ENCODE measurements around the gene COL7A1.

The COL7A1 gene

GRCh38 chr3:48621461-48621869 lies 26.3 kb upstream of the COL7A1 start, which contains the start of gene TMEM89:
TSS of gene TMEM89 (minus strand) at chr3:48621769. CDS start at chr3:48621756, 13 bp downstream.
- Histone ChIP-seq H3K4me3 (no peak within 1 kb of the TSS), H3K27me3 (no peaks in the 10 kb centered on the region), H3K27ac (no peak within 1 kb of the TSS), H3K9me3 (peaks cover 24% of the 10 kb centered on the region), H3K4me1 (no peaks in the 10 kb centered on the region), H3K9ac (no peak within 1 kb of the TSS), H4K20me1 (no peaks in the 10 kb centered on the region), H3K4me2 (no peak within 1 kb of the TSS), H3K36me3 (peaks cover 69% of the 10 kb centered on the region)
- no peak for TF ChIP-seq Cebpa-rat (IDR thresholded peaks at IDR 0.05)

GRCh38 chr3:48619541-48620524 lies 24.7 kb upstream of the COL7A1 start:
- Histone ChIP-seq H4K20me1 (no peaks in the 10 kb centered on the region), H3K4me2 (no peak overlapping the region), H3K4me3 (no peak overlapping the region), H3K27ac (no peak overlapping the region), H3K27me3 (no peaks in the 10 kb centered on the region), H3K9me3 (peaks cover 33% of the 10 kb centered on the region), H3K4me1 (no peaks in the 10 kb centered on the region), H3K9ac (no peak overlapping the region), H3K36me3 (peaks cover 53% of the 10 kb centered on the region)
- TF ChIP-seq Cebpa-rat (IDR thresholded peaks at IDR 0.05): no peak

GRCh38 chr3:48617559-48617958 lies 22.4 kb upstream of the COL7A1 start:
- TF ChIP-seq Cebpa-rat (IDR thresholded peaks at IDR 0.05): no peak
- H3K36me3 ChIP-seq: peaks cover 38% of the 10 kb centered on the region

GRCh38 chr3:48614044-48614443 lies 18.9 kb upstream of the COL7A1 start:
- peaks cover 33% of the 10 kb centered on the region for H3K9me3 ChIP-seq
- no peak overlapping the region for H3K4me3 ChIP-seq
- no peak overlapping the region for H3K9ac ChIP-seq
- H3K27me3 ChIP-seq: no peaks in the 10 kb centered on the region
- TF ChIP-seq Cebpa-rat (IDR thresholded peaks at IDR 0.05): no peak
- H3K36me3 ChIP-seq: peaks cover 16% of the 10 kb centered on the region
- no peaks in the 10 kb centered on the region for H4K20me1 ChIP-seq
- no peak overlapping the region for H3K4me2 ChIP-seq
- peaks cover 13% of the 10 kb centered on the region for H3K4me1 ChIP-seq
- H3K27ac ChIP-seq: no peak overlapping the region

More at GRCh38 chr3:48617559-48617958, 22.4 kb upstream of the COL7A1 start:
- H3K4me2 ChIP-seq: no peak overlapping the region
- no peak overlapping the region for H3K27ac ChIP-seq
- H3K4me1 ChIP-seq: no peaks in the 10 kb centered on the region
- H3K27me3 ChIP-seq: no peaks in the 10 kb centered on the region
- no peaks in the 10 kb centered on the region for H4K20me1 ChIP-seq
- H3K9me3 ChIP-seq: peaks cover 33% of the 10 kb centered on the region
- H3K4me3 ChIP-seq: peak overlapping the region; percentile 2; the same call in 1 of the 2 replicates
- no peak overlapping the region for H3K9ac ChIP-seq

- Histone ChIP-seq H3K4me2 (no peak overlapping the region), H3K9me3 (peaks cover 17% of the 10 kb centered on the region), H3K27ac (no peak overlapping the region), H4K20me1 (no peaks in the 10 kb centered on the region), H3K9ac (no peak overlapping the region), H3K27me3 (no peaks in the 10 kb centered on the region), H3K4me3 (no peak overlapping the region), H3K4me1 (peaks cover 25% of the 10 kb centered on the region), H3K36me3 (peaks cover 13% of the 10 kb centered on the region)
- TF ChIP-seq Cebpa-rat (IDR thresholded peaks at IDR 0.05): no peak
Observed at GRCh38 chr3:48612309-48612708, 17.2 kb upstream of the COL7A1 start.

- H3K27ac ChIP-seq: peak within 1 kb of the TSS; percentile 86
- peak within 1 kb of the TSS; percentile 88 for H3K4me2 ChIP-seq
- no peaks in the 10 kb centered on the region for H3K27me3 ChIP-seq
- peaks cover 36% of the 10 kb centered on the region for H3K36me3 ChIP-seq
- H4K20me1 ChIP-seq: peaks cover 15% of the 10 kb centered on the region
- peak within 1 kb of the TSS; percentile 90 for H3K9ac ChIP-seq
- peaks cover 25% of the 10 kb centered on the region for H3K4me1 ChIP-seq
- peak within 1 kb of the TSS; percentile 85 for H3K4me3 ChIP-seq
- no peaks in the 10 kb centered on the region for H3K9me3 ChIP-seq
- no peak for TF ChIP-seq Cebpa-rat (IDR thresholded peaks at IDR 0.05)
Observed at GRCh38 chr3:48609088-48610005, 14.2 kb upstream of the COL7A1 start, which contains the start of gene UQCRC1. TSS of gene UQCRC1 (minus strand) at chr3:48609646. CDS start at chr3:48609620, 26 bp downstream.

GRCh38 chr3:48607519-48607918 lies 12.4 kb upstream of the COL7A1 start:
- no peaks in the 10 kb centered on the region for H3K27me3 ChIP-seq
- H3K4me1 ChIP-seq: peaks cover 25% of the 10 kb centered on the region
- TF ChIP-seq Cebpa-rat (IDR thresholded peaks at IDR 0.05): no peak
- no peak overlapping the region for H3K9ac ChIP-seq
- no peak overlapping the region for H3K27ac ChIP-seq
- peaks cover 21% of the 10 kb centered on the region for H4K20me1 ChIP-seq
- H3K36me3 ChIP-seq: peaks cover 54% of the 10 kb centered on the region
- H3K9me3 ChIP-seq: no peaks in the 10 kb centered on the region
- H3K4me3 ChIP-seq: no peak overlapping the region
- peak overlapping the region; percentile 88; the same call in 1 of the 2 replicates for H3K4me2 ChIP-seq

GRCh38 chr3:48601622-48601994 lies 6.5 kb upstream of the COL7A1 start:
- Histone ChIP-seq H3K36me3 (peaks cover 100% of the 10 kb centered on the region), H4K20me1 (peaks cover 78% of the 10 kb centered on the region), H3K4me2 (no peak overlapping the region)

More at GRCh38 chr3:48601622-48601994, 6.5 kb upstream of the COL7A1 start:
- Histone ChIP-seq H3K27me3 (peaks cover 4% of the 10 kb centered on the region), H3K9me3 (no peaks in the 10 kb centered on the region), H3K9ac (no peak overlapping the region), H3K4me1 (peaks cover 28% of the 10 kb centered on the region), H3K27ac (no peak overlapping the region), H3K4me3 (no peak overlapping the region)
- no peak for TF ChIP-seq Cebpa-rat (IDR thresholded peaks at IDR 0.05)

All from BLaER1 (cell line).